Sigmoid colon (tissue), 7 donors: ENCODE measurements around the gene TSEN2. TPM values are rescaled to one million over a fixed set of nuclear protein-coding genes. Genes with fewer than 3 reads are reported as not detected.
A peak's percentile ranks its signal among the peaks of the same experiment; 100 is the strongest.

Experiments used
- DNase-seq: peaks from one replicate; pipeline ENCODE4 v3.0.0-alpha.2; 2019
- H3K27ac ChIP-seq, 4 donors: fragments of 200-600 bp; sonication (generic); one replicate each; pipeline ENCODE4 v1.5.1; 2016 to 2019; ENCODE audit warnings: mild to moderate bottlenecking in 1 of 4
- H3K27me3 ChIP-seq, 3 donors: fragments of 200-600 bp; sonication (generic); one replicate each; pipeline ENCODE4 v1.5.1; 2019; ENCODE audit warnings: mild to moderate bottlenecking in 1 of 3
- H3K36me3 ChIP-seq, 4 donors: fragments of 200-600 bp; sonication (generic); one replicate each; pipeline ENCODE4 v1.5.1; 2016 to 2019
- H3K4me1 ChIP-seq, 4 donors: fragments of 200-600 bp; sonication (generic); one replicate each; pipeline ENCODE4 v1.5.1; 2017 to 2019
- H3K4me3 ChIP-seq, 4 donors: fragments of 200-600 bp; sonication (generic); one replicate each; pipeline ENCODE4 v1.5.1; 2017 to 2019; ENCODE audit warnings: mild to moderate bottlenecking in 2 of 4, moderate library complexity in 1 of 4
- H3K9me3 ChIP-seq, 4 donors: fragments of 200-600 bp in 3 of 4; sonication (generic) in 3 of 4; one replicate each; pipeline versions ENCODE4 v1.5.1 to v1.6.1; 2013 to 2019
- CTCF ChIP-seq, 4 experiments: fragments of 450-650 bp in 3 of 4; fragments of 200-600 bp in 1 of 4; IDR thresholded peaks; one replicate each; pipeline ENCODE4 v1.5.1; 2016 to 2019; ENCODE audit warnings: antibody characterized with exemption in 4 of 4, mild to moderate bottlenecking in 3 of 4, moderate library complexity in 2 of 4
- EP300 ChIP-seq, 4 donors: sonication (generic); formaldehyde crosslinking; IDR thresholded peaks; one replicate each; pipeline ENCODE4 v1.6.1; 2017; ENCODE audit warnings: antibody characterized with exemption in 4 of 4
- POLR2A ChIP-seq, 2 donors: fragments of 450-650 bp; IDR thresholded peaks; one replicate each; pipeline ENCODE4 v1.6.1; 2016; ENCODE audit warnings: antibody characterized with exemption in 2 of 2, mild to moderate bottlenecking in 2 of 2, moderate library complexity in 2 of 2
- POLR2AphosphoS5 ChIP-seq, 4 donors: sonication (generic); formaldehyde crosslinking; IDR thresholded peaks; one replicate each; pipeline ENCODE4 v1.6.1; 2017; ENCODE audit warnings: antibody characterized with exemption in 4 of 4
- WGBS, 2 donors: extraction: QIAGEN DNeasy Blood & Tissue Kit; methylation state at CpG; one replicate each; pipeline ENCODE4 v1.1.7; 2013; 5-methylcytosine and 5-hydroxymethylcytosine counted together
- intact Hi-C: fragments of 100-400 bp; cut with DNase I; formaldehyde crosslinking; loops from one replicate; pipeline ENCODE4 v1.15.1; 2023
- polyA plus RNA-seq, 3 donors: library from polyadenylated mRNA; stranded (reverse); fragments of 200-250 nt; gene quantifications; one replicate each; pipeline ENCODE4 v1.2.3, GENCODE V29; 2013
- total RNA-seq, 4 donors: library from RNA; depleted of rRNA; stranded (reverse); fragments of >200 nt; gene quantifications; one replicate each; pipeline ENCODE4 v1.1.0, GENCODE V29; 2016
- donor health status: healthy with polysubstance abuse.
- donor health status: Bipolar disorder and iron deficiency.
- donor health status: healthy.

The TSEN2 gene
- total and polyA plus RNA-seq, 7 donors = 4.2 to 23.0 (median 16.1) TPM

GRCh38 chr3:12471241-12471640 lies 13.0 kb upstream of the TSEN2 start:
- H3K4me3 ChIP-seq = no peak overlapping the region
- no peaks in the 10 kb centered on the region for H3K36me3 ChIP-seq
- DNase-seq = no peak
- 12 to 49% methylated on average over 11 of the region's 11 CpGs for WGBS, 2 donors
- TF ChIP-seq CTCF (IDR thresholded peaks at IDR 0.05) (no peak), EP300 (IDR thresholded peaks at IDR 0.05) (no peak), POLR2AphosphoS5 (IDR thresholded peaks at IDR 0.05) (no peak), POLR2A (IDR thresholded peaks at IDR 0.05) (no peak)
- H3K4me1 ChIP-seq = no peaks in the 10 kb centered on the region
- H3K27ac ChIP-seq = no peak overlapping the region
- no peaks in the 10 kb centered on the region for H3K27me3 ChIP-seq
- H3K9me3 ChIP-seq = no peaks in the 10 kb centered on the region
- intact Hi-C loops = no loop called here

GRCh38 chr3:12472000-12472610 lies 12.2 kb upstream of the TSEN2 start:
- intact Hi-C loops = no loop called here
- no peaks in the 10 kb centered on the region for H3K36me3 ChIP-seq
- 87 to 94% methylated on average over 11 of the region's 11 CpGs for WGBS, 2 donors
- no peak for TF ChIP-seq POLR2AphosphoS5 (IDR thresholded peaks at IDR 0.05)
- no peak for TF ChIP-seq EP300 (IDR thresholded peaks at IDR 0.05)
- TF ChIP-seq CTCF (IDR thresholded peaks at IDR 0.05) = no peak
- no peak for TF ChIP-seq POLR2A (IDR thresholded peaks at IDR 0.05)
- H3K27me3 ChIP-seq = no peaks in the 10 kb centered on the region
- no peaks in the 10 kb centered on the region for H3K4me1 ChIP-seq
- no peak overlapping the region for H3K4me3 ChIP-seq
- peak; percentile 0 for DNase-seq
- H3K27ac ChIP-seq = no peak overlapping the region
- no peaks in the 10 kb centered on the region for H3K9me3 ChIP-seq

DNA sequence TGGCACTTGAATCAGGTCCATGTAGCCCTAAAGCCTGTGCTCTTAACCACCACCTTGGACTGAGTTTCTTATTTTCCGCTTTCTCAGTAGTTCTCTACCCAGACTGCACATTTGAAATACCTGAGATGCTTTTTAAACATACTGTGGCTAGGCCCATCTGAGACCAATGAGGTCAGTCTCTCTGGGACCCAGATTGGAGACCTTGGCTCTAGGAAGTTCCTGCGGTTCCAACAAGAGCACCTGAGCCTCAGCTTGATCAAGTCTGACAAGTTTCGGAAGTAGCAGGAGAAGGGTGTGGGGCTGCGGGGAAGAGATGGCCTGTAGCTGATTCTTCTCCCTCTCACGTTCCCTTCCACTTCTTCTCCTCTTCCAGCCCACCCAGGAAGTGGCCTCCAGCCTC lies 11.5 kb upstream of the TSEN2 start:
- Histone ChIP-seq H3K27me3 (no peaks in the 10 kb centered on the region), H3K4me1 (no peaks in the 10 kb centered on the region), H3K4me3 (no peak overlapping the region), H3K36me3 (no peaks in the 10 kb centered on the region), H3K27ac (no peak overlapping the region), H3K9me3 (no peaks in the 10 kb centered on the region)
- DNase-seq = peak; percentile 13
- 92 to 94% methylated on average over 5 of the region's 5 CpGs for WGBS, 2 donors
- intact Hi-C loops = no loop called here
- TF ChIP-seq EP300 (IDR thresholded peaks at IDR 0.05) (no peak), POLR2AphosphoS5 (IDR thresholded peaks at IDR 0.05) (no peak), CTCF (IDR thresholded peaks at IDR 0.05) (no peak), POLR2A (IDR thresholded peaks at IDR 0.05) (no peak)

GRCh38 chr3:12473511-12473910 lies 10.8 kb upstream of the TSEN2 start:
- H3K36me3 ChIP-seq = no peaks in the 10 kb centered on the region
- peak; percentile 18 for DNase-seq
- no peak for TF ChIP-seq POLR2AphosphoS5 (IDR thresholded peaks at IDR 0.05)
- TF ChIP-seq EP300 (IDR thresholded peaks at IDR 0.05) = no peak
- TF ChIP-seq CTCF (IDR thresholded peaks at IDR 0.05) = no peak
- TF ChIP-seq POLR2A (IDR thresholded peaks at IDR 0.05) = no peak
- H3K27ac ChIP-seq = no peak overlapping the region
- H3K4me1 ChIP-seq = no peaks in the 10 kb centered on the region
- intact Hi-C loops = no loop called here
- WGBS, 2 donors = 89 to 92% methylated on average over 9 of the region's 9 CpGs
- no peaks in the 10 kb centered on the region for H3K27me3 ChIP-seq
- H3K4me3 ChIP-seq = no peak overlapping the region
- no peaks in the 10 kb centered on the region for H3K9me3 ChIP-seq
